ENCODE measurements around the gene TTLL11.

GRCh38 chr9:121947775-121948174 lies 145.3 kb downstream of the TTLL11 start:
- TF ChIP-seq CTCF (IDR thresholded peaks at IDR 0.05; ENCODE audit: poor library complexity) = no peak
- no peak for TF ChIP-seq EZH2phosphoT487 (IDR thresholded peaks at IDR 0.05; ENCODE audit: low read depth, severe bottlenecking, unreplicated experiment)
- TF ChIP-seq EZH2 (IDR thresholded peaks at IDR 0.05; ENCODE audit: borderline replicate concordance) = no peak

Measured in hepatocyte (in vitro differentiated cells).